ENCODE data around the gene PPCDC. TPM values are rescaled to one million over a fixed set of nuclear protein-coding genes. Genes with fewer than 3 reads are reported as not detected.
A peak's percentile ranks its signal among the peaks of the same experiment; 100 is the strongest.

PPCDC gene
- total RNA-seq, 1 experiment from 2014 or later = 18.0 TPM

DNA sequence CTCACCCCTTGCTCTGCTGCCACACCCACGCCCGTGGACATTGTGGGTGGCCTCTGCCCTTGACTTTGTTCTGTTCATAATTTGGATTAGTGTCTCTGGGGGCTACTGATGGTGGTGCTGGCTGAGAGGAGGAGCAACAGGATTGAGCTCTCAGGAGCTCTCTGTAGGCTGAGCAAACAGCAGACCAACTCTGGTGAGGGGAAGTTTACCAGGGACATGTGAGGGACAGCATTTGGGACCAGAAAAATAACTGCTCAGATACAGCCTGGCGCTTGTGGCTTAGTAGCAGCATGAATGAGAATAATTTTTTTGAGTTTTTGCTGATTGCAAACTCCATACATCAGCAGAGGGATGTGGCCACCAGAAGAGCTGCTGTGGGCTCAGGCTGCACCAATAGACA, 14.8 kb downstream of the PPCDC start (continued):
- TF ChIP-seq EGR1 (IDR thresholded peaks at IDR 0.05; ENCODE audit: low read depth) (no peak), FOSL1 (IDR thresholded peaks at IDR 0.05; ENCODE audit: low read depth) (no peak), ELF1 (IDR thresholded peaks at IDR 0.05; ENCODE audit: borderline replicate concordance, low read depth) (no peak), RAD21 (IDR thresholded peaks at IDR 0.05; ENCODE audit: low read depth) (no peak), POLR2AphosphoS5 (IDR thresholded peaks at IDR 0.05; ENCODE audit: low read depth, low read length) (no peak)

GRCh38 chr15:75042730-75043508, 19.5 kb downstream of the PPCDC start:
- Histone ChIP-seq H3K27ac (ENCODE audit: low read depth, low read length) (peak overlapping the region; percentile 28; the same call in 1 of the 2 replicates), H3K4me2 (ENCODE audit: low read length) (peak overlapping the region; percentile 47), H3K9ac (ENCODE audit: low read length) (peak overlapping the region; percentile 21; the same call in 1 of the 2 replicates), H2AFZ (ENCODE audit: low read depth, low read length, poor library complexity, severe bottlenecking) (no peak overlapping the region), H3K9me2 (ENCODE audit: insufficient read depth) (no peaks in the 10 kb centered on the region), H3K36me3 (ENCODE audit: control insufficient read depth in 1 of 2, insufficient read depth in 2 of 2, low read length in 2 of 2) (peaks cover 0 to 17% of the 10 kb centered on the region in 2 experiments; a peak in 1 of 4 replicates), H3K4me3 (replicated peaks in 1 of 2; ENCODE audit: low read depth in 1 of 2, low read length in 2 of 2) (no peak overlapping the region), H4K20me1 (ENCODE audit: insufficient read depth) (no peaks in the 10 kb centered on the region), H3K9me3 (ENCODE audit: control insufficient read depth in 1 of 2, insufficient read depth in 1 of 2, low read depth in 1 of 2, low read length in 2 of 2) (no peaks in the 10 kb centered on the region), H3K27me3 (ENCODE audit: insufficient read depth, low read length) (no peaks in the 10 kb centered on the region), H3K79me2 (ENCODE audit: insufficient read depth, low read length) (peaks cover 17% of the 10 kb centered on the region), H3K4me1 (ENCODE audit: control insufficient read depth in 1 of 2, insufficient read depth in 2 of 2, low read length in 2 of 2) (peaks cover 31 to 50% of the 10 kb centered on the region in 2 experiments)
- no TSS peak for BruUV-seq (replicated peaks)
- TF ChIP-seq TCF7L2 (IDR thresholded peaks at IDR 0.05; ENCODE audit: borderline replicate concordance, extremely low read depth, insufficient read depth, insufficient read length) = no peak
- peak; percentile 89 for TF ChIP-seq RAD21 (IDR thresholded peaks at IDR 0.05; ENCODE audit: low read depth)
- TF ChIP-seq CBX3 (IDR thresholded peaks at IDR 0.05; ENCODE audit: low read depth) = no peak
- TF ChIP-seq ZNF274 (IDR thresholded peaks at IDR 0.05; ENCODE audit: low read depth, low read length) = no peak
- TF ChIP-seq MAX (IDR thresholded peaks at IDR 0.05) = peak; percentile 34; the same call in 1 of the 2 replicates
- TF ChIP-seq POLR2AphosphoS5 (IDR thresholded peaks at IDR 0.05; ENCODE audit: low read depth, low read length) = 0 out of 2 replicates have a peak, but pooled peaks have one; percentile 34
- TF ChIP-seq, protein P1, sequence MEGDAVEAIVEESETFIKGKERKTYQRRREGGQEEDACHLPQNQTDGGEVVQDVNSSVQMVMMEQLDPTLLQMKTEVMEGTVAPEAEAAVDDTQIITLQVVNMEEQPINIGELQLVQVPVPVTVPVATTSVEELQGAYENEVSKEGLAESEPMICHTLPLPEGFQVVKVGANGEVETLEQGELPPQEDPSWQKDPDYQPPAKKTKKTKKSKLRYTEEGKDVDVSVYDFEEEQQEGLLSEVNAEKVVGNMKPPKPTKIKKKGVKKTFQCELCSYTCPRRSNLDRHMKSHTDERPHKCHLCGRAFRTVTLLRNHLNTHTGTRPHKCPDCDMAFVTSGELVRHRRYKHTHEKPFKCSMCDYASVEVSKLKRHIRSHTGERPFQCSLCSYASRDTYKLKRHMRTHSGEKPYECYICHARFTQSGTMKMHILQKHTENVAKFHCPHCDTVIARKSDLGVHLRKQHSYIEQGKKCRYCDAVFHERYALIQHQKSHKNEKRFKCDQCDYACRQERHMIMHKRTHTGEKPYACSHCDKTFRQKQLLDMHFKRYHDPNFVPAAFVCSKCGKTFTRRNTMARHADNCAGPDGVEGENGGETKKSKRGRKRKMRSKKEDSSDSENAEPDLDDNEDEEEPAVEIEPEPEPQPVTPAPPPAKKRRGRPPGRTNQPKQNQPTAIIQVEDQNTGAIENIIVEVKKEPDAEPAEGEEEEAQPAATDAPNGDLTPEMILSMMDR (IDR thresholded peaks at IDR 0.05 in 2 of 3, conservative IDR thresholded peaks at IDR 0.05 in 1 of 3; ENCODE audit: borderline replicate concordance in 1 of 3, insufficient read depth in 1 of 3, low read depth in 2 of 3, low read length in 2 of 3) = peak; percentile 63 to 73 (median 73); a peak in 5 of 6 replicates
- no peak for TF ChIP-seq ATF3 (IDR thresholded peaks at IDR 0.05)
- TF ChIP-seq EZH2phosphoT487 (IDR thresholded peaks at IDR 0.05; ENCODE audit: borderline replicate concordance) = no peak
- ChIA-PET CTCF (interaction anchor here (0.7 to 4.9 kb wide), 8 partner anchors 9 to 166 kb away, joined by 3 to 36 read pairs (median 3); partner anchors contain the start of gene C15orf39), POLR2A (interaction anchor here (0.6 to 3.0 kb wide), 5 partner anchors 11 to 173 kb away, joined by 4 to 24 read pairs (median 5); partner anchors contain the start of gene C15orf39), RAD21 (ENCODE audit: low non-redundant PET in 1 of 2, low total read pairs in 2 of 2, uncharacterized antibody in 2 of 2, unreplicated experiment in 2 of 2) (interaction anchor here (0.6 to 1.6 kb wide), 6 partner anchors 64 to 162 kb away, joined by 3 to 8 read pairs (median 6); no protein-coding TSS in a partner anchor)
- ATAC-seq = peak; percentile 87
- peak; percentile 43 for DNase-seq (ENCODE audit: low read depth, low spot score)
- intact Hi-C loops (cut with micrococcal nuclease) = loop anchor here (1.0 kb wide), 1 partner anchor 161 kb away; no protein-coding TSS in a partner anchor
